Astrocyte (in vitro differentiated cells and primary cell): ENCODE measurements around the gene LPXN. TPM values are rescaled to one million over a fixed set of nuclear protein-coding genes. Genes with fewer than 3 reads are reported as not detected.

Experiments used
- DNase-seq: peaks from one replicate; pipeline ENCODE4 v3.0.0-alpha.2; 2010; ENCODE audit warnings: low read depth
- FAIRE-seq: peaks from 2 replicates; lab custom pipeline; 2011; peaks lifted over from hg19 to GRCh38; lab: Jason Lieb, UNC
- H2AFZ ChIP-seq: 2 replicates; pipeline ENCODE4 v1.6.0; 2012; ENCODE audit warnings: low read depth, low read length, inconsistent platforms
- H3K27ac ChIP-seq: 2 replicates; pipeline ENCODE4 v1.5.1; 2011; ENCODE audit warnings: low read depth, low read length, inconsistent platforms
- H3K27me3 ChIP-seq: 2 replicates; pipeline ENCODE4 v1.6.0; 2011; ENCODE audit warnings: low read length, inconsistent platforms; ENCODE audit not compliant: insufficient read depth
- H3K36me3 ChIP-seq: 2 replicates; pipeline ENCODE4 v1.5.1; 2011; ENCODE audit warnings: low read length, inconsistent platforms; ENCODE audit not compliant: insufficient read depth
- H3K4me1 ChIP-seq: 2 replicates; pipeline ENCODE4 v1.5.1; 2011; ENCODE audit warnings: low read length, inconsistent platforms; ENCODE audit not compliant: insufficient read depth
- H3K4me2 ChIP-seq: 2 replicates; pipeline ENCODE4 v1.6.0; 2012; ENCODE audit warnings: low read length, inconsistent platforms
- H3K4me3 ChIP-seq: 2 replicates; pipeline ENCODE4 v1.5.1; 2011; ENCODE audit warnings: low read depth, mild to moderate bottlenecking, low read length, inconsistent platforms; ENCODE audit not compliant: insufficient read depth
- H3K79me2 ChIP-seq: 2 replicates; pipeline ENCODE4 v1.6.0; 2012; ENCODE audit warnings: mild to moderate bottlenecking, low read length, inconsistent platforms; ENCODE audit not compliant: insufficient read depth
- H3K9ac ChIP-seq: 2 replicates; pipeline ENCODE4 v1.6.0; 2012; ENCODE audit warnings: mild to moderate bottlenecking, low read length, inconsistent platforms
- H3K9me3 ChIP-seq: 2 replicates; pipeline ENCODE4 v1.5.1; 2012; ENCODE audit warnings: low read depth, mild to moderate bottlenecking, low read length, inconsistent platforms; ENCODE audit not compliant: insufficient read depth
- H4K20me1 ChIP-seq: 2 replicates; pipeline ENCODE4 v1.6.0; 2012; ENCODE audit warnings: low read length, inconsistent platforms; ENCODE audit not compliant: insufficient read depth
- H3K27ac Mint-ChIP-seq: one replicate; pipeline ENCODE4 v1.8.0; 2021; ENCODE audit warnings: mild to moderate bottlenecking, mixed read lengths; ENCODE audit not compliant: unreplicated experiment
- H3K27me3 Mint-ChIP-seq: one replicate; pipeline ENCODE4 v1.8.0; 2021; ENCODE audit warnings: low read depth, mixed read lengths; ENCODE audit not compliant: unreplicated experiment
- H3K36me3 Mint-ChIP-seq: one replicate; pipeline ENCODE4 v1.8.0; 2021; ENCODE audit warnings: low read depth, mixed read lengths; ENCODE audit not compliant: unreplicated experiment
- H3K4me1 Mint-ChIP-seq: one replicate; pipeline ENCODE4 v1.8.0; 2021; ENCODE audit warnings: low read depth, mixed read lengths; ENCODE audit not compliant: unreplicated experiment
- H3K4me3 Mint-ChIP-seq: one replicate; pipeline ENCODE4 v1.8.0; 2021; ENCODE audit warnings: mild to moderate bottlenecking, moderate library complexity, mixed read lengths; ENCODE audit not compliant: unreplicated experiment
- H3K9me3 Mint-ChIP-seq: one replicate; pipeline ENCODE4 v1.8.0; 2021; ENCODE audit warnings: mild to moderate bottlenecking, mixed read lengths; ENCODE audit not compliant: unreplicated experiment
- EZH2 ChIP-seq: IDR thresholded peaks from 2 replicates; pipeline ENCODE4 v1.6.1; 2012; ENCODE audit warnings: mild to moderate bottlenecking, low read length, inconsistent platforms; ENCODE audit not compliant: insufficient read depth
- total RNA-seq: library from RNA; stranded (reverse); gene quantifications from 2 replicates; pipeline ENCODE4 v1.2.1, GENCODE V29; 2021
- TF ChIP-seq, protein P1 (sequence below): IDR thresholded peaks from 2 replicates; pipeline ENCODE4 v1.5.1; 2011; ENCODE audit warnings: low read depth, mild to moderate bottlenecking, inconsistent platforms, low read length, moderate library complexity; ENCODE audit not compliant: insufficient read depth

LPXN gene
- total RNA-seq, 1 donor from 2014 or later: 3.7 TPM

- no peaks in the 10 kb centered on the region for H3K36me3 ChIP-seq
- no peaks in the 10 kb centered on the region for H3K4me1 ChIP-seq
- no peak for DNase-seq
- peaks cover 8% of the 10 kb centered on the region for H3K4me1 Mint-ChIP-seq
- H3K9me3 ChIP-seq: no peaks in the 10 kb centered on the region
- H3K9ac ChIP-seq: no peak overlapping the region
- H4K20me1 ChIP-seq: no peaks in the 10 kb centered on the region
- H3K27ac Mint-ChIP-seq: peak overlapping the region; percentile 27
- peak overlapping the region; percentile 14 for H3K4me2 ChIP-seq
- H3K27me3 ChIP-seq: no peaks in the 10 kb centered on the region
- TF ChIP-seq, protein P1, sequence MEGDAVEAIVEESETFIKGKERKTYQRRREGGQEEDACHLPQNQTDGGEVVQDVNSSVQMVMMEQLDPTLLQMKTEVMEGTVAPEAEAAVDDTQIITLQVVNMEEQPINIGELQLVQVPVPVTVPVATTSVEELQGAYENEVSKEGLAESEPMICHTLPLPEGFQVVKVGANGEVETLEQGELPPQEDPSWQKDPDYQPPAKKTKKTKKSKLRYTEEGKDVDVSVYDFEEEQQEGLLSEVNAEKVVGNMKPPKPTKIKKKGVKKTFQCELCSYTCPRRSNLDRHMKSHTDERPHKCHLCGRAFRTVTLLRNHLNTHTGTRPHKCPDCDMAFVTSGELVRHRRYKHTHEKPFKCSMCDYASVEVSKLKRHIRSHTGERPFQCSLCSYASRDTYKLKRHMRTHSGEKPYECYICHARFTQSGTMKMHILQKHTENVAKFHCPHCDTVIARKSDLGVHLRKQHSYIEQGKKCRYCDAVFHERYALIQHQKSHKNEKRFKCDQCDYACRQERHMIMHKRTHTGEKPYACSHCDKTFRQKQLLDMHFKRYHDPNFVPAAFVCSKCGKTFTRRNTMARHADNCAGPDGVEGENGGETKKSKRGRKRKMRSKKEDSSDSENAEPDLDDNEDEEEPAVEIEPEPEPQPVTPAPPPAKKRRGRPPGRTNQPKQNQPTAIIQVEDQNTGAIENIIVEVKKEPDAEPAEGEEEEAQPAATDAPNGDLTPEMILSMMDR: no peak
- TF ChIP-seq EZH2: no peak
- FAIRE-seq: no peak
- H3K4me3 Mint-ChIP-seq: no peak overlapping the region
- no peaks in the 10 kb centered on the region for H3K36me3 Mint-ChIP-seq
- no peaks in the 10 kb centered on the region for H3K27me3 Mint-ChIP-seq
- no peaks in the 10 kb centered on the region for H3K9me3 Mint-ChIP-seq
- H2AFZ ChIP-seq: no peak overlapping the region
- no peak overlapping the region for H3K4me3 ChIP-seq
- H3K27ac ChIP-seq: no peak overlapping the region
- no peaks in the 10 kb centered on the region for H3K79me2 ChIP-seq
These were observed 72.2 kb downstream of the LPXN start for GRCh38 chr11:58503361-58503856.

GRCh38 chr11:58502004-58502403 lies 73.7 kb downstream of the LPXN start:
- Histone ChIP-seq H3K4me3 (no peak overlapping the region), H3K27ac (no peak overlapping the region), H3K27me3 (no peaks in the 10 kb centered on the region), H3K9me3 (no peaks in the 10 kb centered on the region), H3K36me3 (no peaks in the 10 kb centered on the region), H3K9ac (no peak overlapping the region), H4K20me1 (no peaks in the 10 kb centered on the region), H3K4me2 (no peak overlapping the region), H2AFZ (no peak overlapping the region), H3K4me1 (no peaks in the 10 kb centered on the region), H3K79me2 (no peaks in the 10 kb centered on the region)
- no peak overlapping the region for H3K4me3 Mint-ChIP-seq
- no peak overlapping the region for H3K27ac Mint-ChIP-seq
- H3K9me3 Mint-ChIP-seq: no peaks in the 10 kb centered on the region
- FAIRE-seq: no peak
- no peaks in the 10 kb centered on the region for H3K36me3 Mint-ChIP-seq
- H3K4me1 Mint-ChIP-seq: peaks cover 8% of the 10 kb centered on the region
- no peak for DNase-seq
- TF ChIP-seq, protein P1: no peak
- no peak for TF ChIP-seq EZH2
- H3K27me3 Mint-ChIP-seq: no peaks in the 10 kb centered on the region

DNA sequence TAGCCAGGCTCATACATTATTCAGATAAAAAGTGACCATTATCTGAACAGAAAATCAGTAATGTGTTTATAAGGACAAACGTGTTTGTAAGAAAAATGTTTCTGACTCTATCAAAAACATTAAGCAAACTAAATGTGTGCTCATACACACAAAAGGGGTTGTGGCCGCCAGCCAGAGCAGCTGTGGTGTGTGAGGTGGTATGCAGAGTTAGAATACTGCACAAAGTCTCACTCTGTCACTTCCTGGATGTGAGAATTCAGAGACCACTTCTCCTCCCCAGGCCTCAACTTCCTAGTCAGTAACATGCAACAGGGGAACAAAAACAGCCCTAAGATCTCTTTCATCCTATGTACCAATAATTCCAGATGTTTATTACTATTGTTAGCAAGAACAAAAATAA lies 77.2 kb downstream of the LPXN start:
- Histone ChIP-seq H3K27ac (no peak overlapping the region), H3K9me3 (no peaks in the 10 kb centered on the region), H3K4me3 (no peak overlapping the region), H3K9ac (no peak overlapping the region), H3K79me2 (no peaks in the 10 kb centered on the region), H3K4me2 (no peak overlapping the region), H4K20me1 (no peaks in the 10 kb centered on the region), H3K4me1 (no peaks in the 10 kb centered on the region), H3K36me3 (no peaks in the 10 kb centered on the region), H3K27me3 (no peaks in the 10 kb centered on the region), H2AFZ (peak overlapping the region; percentile 18)
- H3K36me3 Mint-ChIP-seq: no peaks in the 10 kb centered on the region
- no peaks in the 10 kb centered on the region for H3K9me3 Mint-ChIP-seq
- TF ChIP-seq, protein P1: no peak
- TF ChIP-seq EZH2: no peak
- H3K27ac Mint-ChIP-seq: no peak overlapping the region
- H3K4me1 Mint-ChIP-seq: peaks cover 10% of the 10 kb centered on the region
- DNase-seq (no peak), FAIRE-seq (no peak)
- no peak overlapping the region for H3K4me3 Mint-ChIP-seq
- no peaks in the 10 kb centered on the region for H3K27me3 Mint-ChIP-seq
